ENCODE results near the gene GTF3C5.
A peak's percentile ranks its signal among the peaks of the same experiment; 100 is the strongest.
"Not testable (repeated sequence)": the region's sequence is repeated elsewhere in the genome, so short reads cannot be mapped to it uniquely, and the experiment has no call there.

Gene GTF3C5, protein sequence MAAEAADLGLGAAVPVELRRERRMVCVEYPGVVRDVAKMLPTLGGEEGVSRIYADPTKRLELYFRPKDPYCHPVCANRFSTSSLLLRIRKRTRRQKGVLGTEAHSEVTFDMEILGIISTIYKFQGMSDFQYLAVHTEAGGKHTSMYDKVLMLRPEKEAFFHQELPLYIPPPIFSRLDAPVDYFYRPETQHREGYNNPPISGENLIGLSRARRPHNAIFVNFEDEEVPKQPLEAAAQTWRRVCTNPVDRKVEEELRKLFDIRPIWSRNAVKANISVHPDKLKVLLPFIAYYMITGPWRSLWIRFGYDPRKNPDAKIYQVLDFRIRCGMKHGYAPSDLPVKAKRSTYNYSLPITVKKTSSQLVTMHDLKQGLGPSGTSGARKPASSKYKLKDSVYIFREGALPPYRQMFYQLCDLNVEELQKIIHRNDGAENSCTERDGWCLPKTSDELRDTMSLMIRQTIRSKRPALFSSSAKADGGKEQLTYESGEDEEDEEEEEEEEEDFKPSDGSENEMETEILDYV
- 78.7 to 99.5 (median 85.5) reads per million in 4 experiments for total RNA-seq

DNA sequence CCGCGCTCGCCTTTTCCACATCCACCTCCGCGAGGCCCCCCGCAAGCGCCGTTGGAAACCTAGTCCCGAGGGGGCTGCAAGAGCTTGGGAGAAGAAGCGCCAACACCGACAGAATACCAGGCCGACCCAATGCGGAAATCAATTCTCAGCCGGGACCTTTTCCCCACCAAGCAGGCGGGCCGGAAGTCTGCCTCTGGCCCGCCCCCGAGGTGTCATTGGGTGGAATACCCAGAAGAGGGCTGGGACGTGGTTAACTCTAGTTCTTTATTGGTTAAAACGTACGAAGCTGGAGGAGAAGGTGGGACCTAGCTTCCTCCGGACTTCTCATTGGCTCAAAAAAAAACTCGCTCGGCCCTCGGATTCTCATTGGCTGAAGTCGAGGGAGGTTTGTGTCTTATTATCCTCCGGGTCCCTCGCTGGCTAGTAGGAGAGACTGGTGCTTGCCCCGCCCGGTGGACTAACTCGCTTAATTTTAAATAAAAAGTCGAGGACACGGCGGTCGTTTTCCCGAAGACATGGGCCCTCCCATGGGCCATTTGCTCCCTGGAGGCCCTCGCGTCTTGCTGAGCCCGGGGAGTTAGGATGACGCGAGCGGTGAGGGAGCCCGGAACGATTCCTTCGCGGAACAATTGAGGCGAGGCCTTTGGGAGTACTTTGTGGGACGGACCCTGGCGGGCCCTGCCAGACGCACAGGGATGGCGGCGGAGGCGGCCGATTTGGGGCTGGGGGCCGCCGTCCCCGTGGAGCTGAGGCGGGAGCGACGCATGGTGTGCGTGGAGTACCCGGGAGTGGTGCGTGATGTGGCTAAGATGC, at the start of gene GTF3C5:
Gene GTF3C5, plus strand, starts transcription at position 681 of the 813 bp plus-strand sequence. Its CDS starts 15 bp downstream, at position 696.
- peak; percentile 85 for DNase-seq

DNA sequence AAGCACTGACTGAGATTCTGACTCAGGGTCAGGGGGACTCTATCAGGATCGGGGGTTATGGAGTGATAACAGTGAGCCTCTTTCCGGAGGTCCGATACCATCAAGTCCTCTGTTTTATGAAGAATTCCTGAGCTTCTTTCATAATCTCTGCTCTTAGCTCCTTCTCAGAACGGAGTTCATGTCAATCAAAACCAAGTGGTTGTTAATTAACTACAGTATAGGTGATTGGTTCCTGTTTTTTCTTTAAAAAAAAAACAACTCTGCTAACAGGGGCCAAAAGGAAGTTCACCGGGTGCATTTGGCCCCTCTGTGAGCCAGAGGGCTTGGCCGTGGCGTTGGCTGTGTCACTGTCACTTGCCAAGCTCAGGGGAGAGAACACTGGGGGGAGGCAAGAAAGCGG, 48.3 kb upstream of the GTF3C5 start:
- no peak for DNase-seq

DNA sequence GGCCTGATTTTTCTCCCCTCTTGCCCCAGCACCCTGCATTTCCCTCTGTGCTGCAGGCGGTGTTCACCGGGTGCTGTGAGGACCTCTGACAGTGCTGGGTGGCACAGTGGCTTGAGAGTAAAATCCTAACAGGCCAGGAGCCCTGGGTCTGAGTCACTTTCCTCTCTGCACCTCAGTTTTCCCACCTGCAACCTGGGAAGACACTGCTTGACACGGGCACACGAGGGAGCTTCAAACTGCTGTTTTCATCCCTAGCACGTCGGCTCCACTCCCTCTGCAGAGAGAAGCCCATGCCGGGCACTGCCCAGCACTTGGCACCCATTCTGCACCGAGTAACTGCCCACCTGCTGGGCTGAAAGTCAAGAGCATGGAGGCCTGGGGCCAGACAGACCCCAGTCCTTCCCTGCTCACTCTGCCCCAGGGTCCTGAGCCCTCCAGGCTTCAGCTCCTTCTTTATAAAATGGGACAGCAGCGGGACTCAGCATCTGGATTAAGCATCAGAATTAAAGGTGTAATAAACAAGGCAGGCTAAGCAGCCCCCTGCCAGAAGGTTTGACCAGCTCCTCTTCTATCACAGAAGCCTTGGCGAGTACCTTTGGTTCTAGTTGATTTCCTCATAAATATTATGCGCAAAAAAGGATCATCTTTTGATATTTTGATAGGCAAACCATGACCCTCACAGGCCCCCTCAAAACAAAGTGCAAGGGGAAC, 47.2 kb upstream of the GTF3C5 start:
- no peak for DNase-seq

DNA sequence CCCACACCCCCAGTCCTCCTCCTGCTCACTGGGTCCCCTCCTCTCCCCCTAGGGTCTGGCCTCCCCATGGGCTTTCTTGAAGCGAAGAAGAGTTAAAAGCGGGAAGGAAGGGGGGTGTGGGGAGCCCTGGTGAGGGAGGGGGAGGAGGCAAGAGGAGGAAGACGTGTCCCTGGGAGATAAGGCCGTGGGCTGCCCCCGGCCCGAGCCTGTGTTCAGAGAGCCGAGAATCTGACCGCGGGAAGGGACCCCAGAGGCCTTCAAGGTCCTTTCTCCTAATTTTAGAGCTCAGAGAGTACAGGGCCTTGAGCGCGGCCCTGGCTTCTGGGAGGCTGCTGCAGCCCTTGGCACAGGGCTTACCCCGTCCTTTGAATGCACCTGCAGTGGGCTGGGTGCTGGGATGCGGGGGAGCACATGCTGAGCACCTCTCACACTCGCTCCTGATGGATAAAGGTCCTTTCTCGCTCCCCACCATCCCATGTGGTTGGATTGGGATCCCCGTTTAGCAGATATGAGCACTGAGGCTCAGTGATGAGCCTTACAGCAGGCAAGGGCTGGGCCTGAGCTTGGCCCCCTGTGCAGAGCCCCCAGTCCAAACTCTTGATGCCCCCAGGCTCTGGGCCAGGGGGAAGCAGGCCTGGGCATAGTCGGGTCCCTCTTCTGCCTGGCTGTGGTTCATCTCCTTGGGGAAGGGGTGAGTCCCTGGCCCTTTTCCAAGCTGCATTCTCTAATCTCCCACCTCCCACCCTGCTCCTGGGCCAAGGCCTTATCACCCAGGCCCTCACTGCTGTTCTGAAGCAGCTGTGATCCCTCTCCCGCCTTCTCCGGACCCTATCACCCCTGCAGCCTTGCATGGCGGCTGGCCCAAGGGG, 46.4 kb upstream of the GTF3C5 start:
- no peak for DNase-seq

DNA sequence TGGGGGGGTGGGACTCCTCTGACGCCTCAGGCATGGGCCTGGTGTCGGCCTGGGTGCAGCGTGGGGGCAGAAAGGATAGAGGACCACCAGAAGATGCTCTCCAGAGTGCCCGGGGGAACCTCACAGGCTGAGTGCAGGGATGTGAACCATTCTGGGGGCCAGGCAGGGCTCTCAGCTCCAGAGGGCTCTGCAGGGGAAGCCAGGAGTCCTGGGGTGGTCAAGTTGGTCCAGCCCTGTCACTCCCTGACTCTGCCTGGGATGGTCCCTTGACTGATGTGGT, 45.8 kb upstream of the GTF3C5 start:
- no peak for DNase-seq

DNA sequence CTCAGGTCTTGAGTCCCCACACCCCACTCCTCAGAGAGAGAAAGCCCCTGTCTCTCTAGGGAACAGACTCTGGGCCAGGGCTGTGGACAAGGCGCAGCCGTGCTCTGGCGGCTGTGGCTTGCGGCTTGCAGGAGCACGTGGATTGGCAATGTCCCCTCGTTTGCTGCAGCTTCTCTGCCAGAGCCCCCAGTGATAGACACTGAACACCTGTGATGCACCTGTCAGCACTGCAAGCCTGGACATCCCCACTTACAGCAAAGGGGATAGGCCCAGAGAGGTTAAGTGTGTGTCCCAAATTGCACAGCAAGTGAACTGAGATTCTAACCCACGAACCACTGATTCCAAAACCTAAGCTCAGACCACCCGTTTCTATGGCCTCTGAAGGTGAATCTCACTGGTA, 45.3 kb upstream of the GTF3C5 start:
- DNase-seq = no peak

DNA sequence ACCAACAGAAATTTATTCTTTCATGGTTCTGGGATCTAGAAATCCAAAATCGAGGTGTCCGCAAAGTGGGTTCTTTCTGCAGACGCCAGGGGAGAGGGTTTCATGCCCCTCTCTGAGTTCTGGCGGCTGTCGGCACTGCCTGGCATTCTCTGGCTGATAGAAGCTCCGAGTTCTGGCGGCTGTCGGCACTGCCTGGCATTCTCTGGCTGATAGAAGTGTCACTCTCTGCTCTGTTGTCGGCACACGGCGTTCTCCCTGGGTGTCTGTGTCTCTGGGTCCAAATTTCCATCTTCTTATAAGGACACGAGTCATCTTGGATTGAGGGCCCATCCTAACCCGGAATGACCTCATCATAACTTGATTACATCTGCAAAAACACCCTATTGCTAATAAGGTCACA, 44.7 kb upstream of the GTF3C5 start:
- DNase-seq = no peak

DNA sequence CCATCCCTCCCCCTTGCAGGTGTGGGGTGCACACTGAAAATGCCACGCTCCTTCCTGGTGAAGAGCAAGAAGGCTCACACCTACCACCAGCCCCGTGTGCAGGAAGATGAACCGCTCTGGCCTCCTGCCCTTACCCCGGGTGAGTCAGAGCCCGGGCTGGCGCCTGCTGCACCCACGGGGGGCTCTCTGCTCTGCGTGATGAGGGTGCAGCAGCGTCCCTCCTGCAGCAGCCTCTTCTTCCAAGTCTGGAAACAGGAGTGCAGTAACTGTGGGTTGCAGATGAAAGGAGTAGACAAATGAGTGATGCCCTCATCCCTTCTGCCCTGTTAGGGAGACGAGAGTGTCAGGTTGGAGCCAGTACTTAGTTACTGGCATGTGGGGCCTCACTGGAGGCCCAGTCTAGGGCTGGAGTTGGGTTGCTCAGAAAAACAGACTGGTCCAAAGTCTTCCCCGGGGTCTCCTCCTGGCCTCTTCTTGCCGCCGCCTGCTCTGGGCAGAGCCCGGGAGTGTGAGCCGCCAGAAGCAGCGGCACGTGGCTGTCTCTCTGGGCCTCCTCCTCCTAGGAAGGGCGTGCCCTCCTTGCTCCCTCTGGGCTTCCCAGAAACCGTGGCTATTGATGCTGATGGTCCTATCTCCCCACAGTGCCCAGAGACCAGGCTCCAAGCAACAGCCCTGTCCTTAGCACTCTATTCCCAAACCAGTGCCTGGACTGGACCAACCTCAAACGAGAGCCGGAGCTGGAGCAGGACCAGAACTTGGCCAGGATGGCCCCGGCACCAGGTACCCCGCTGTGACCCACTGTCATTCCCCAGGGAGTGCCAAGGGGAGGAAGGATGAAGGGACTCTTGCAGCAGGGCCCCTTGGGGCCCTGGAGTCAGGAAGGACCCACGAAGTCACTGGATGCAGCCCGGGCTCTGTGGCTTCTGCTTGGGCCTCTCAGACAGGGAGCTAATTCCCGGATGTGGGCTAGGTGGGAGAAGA, 43.9 kb upstream of the GTF3C5 start:
- DNase-seq = no peak

DNA sequence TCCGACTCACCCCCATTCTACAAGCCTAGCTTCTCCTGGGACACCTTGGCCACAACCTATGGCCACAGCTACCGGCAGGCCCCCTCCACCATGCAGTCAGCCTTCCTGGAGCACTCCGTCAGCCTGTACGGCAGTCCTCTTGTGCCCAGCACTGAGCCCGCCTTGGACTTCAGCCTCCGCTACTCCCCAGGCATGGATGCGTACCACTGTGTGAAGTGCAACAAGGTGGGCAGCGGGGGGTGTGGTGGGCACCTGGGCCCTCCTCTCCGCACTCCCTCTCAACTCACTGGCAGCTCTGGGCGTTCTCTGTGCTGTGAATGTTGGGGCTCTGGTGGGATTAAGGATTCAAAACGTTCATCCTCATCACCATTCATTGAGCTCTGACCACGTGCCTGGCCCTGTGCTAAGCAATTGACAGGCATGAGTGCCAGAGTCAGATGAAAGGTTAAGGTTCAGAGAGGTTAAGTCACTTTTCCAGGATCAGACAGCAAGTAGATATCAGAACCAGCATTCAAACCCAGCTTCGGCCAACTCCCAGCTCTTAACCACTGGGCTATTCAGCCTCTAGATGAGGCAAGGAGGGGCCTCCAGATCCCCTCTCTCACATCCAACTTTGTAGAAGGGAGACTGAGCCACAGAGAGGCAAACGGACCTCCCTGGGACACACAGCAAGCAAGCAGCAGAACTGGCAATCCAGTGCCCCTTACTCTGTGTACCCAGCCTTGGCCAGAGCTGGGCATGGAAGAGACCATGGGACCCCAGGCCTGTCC, 42.4 kb upstream of the GTF3C5 start:
- DNase-seq = no peak

DNA sequence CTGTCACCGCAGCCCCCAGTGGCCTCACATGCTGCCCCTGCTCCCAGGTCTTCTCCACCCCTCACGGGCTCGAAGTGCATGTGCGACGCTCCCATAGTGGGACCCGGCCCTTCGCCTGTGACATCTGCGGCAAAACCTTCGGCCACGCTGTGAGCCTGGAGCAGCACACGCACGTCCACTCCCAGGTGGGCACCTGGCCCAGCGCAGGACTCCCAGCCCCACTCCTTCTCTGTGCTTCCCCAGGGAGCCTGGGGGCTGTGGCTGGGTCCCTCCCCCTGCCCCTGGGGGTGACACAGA, 41.8 kb upstream of the GTF3C5 start:
- no peak for DNase-seq

DNA sequence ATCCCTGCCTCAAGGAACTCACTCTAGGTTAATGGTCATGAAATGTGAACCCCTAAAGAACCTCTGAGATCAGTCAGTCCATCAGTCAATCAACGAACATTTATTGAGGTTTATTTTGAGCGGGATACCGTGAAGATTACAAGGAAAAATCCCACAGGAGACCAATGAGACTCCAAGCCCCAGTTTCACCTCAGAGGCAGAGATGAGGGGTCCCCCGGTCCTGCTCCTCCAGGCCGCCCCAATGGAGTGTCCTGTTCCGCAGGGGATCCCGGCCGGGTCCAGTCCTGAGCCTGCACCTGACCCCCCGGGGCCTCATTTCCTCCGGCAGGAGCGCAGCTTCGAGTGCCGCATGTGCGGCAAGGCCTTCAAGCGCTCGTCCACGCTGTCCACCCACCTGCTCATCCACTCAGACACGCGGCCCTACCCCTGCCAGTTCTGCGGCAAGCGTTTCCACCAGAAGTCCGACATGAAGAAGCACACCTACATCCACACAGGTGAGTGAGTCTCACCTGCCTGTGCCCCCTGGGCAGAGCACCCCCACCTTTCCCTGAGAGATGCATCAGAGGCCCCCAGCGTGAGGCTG, 41.3 kb upstream of the GTF3C5 start:
- DNase-seq = no peak

DNA sequence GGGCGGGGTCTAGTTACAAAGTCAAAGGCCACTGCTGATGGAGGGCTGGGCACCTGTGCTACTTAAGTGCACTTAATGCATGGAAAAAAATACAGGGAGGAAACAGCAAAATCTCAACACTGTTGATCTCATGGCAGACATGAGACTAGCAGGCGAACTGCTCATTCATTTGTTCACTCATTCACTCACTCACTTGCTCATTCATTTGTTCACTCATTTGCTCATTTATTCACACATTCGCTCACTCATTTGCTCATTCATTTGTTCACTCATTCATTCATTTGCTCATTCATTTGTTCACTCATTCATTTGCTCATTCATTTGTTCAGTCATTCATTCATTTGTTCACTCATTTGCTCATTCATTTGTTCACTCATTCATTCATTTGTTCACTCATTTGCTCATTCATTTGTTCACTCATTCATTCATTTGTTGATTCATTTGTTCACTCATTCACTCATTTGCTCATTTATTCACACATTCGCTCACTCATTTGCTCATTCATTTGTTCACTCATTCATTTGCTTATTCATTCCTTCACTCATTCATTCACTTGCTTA, 40.7 kb upstream of the GTF3C5 start:
- not testable (repeated sequence) for DNase-seq

DNA sequence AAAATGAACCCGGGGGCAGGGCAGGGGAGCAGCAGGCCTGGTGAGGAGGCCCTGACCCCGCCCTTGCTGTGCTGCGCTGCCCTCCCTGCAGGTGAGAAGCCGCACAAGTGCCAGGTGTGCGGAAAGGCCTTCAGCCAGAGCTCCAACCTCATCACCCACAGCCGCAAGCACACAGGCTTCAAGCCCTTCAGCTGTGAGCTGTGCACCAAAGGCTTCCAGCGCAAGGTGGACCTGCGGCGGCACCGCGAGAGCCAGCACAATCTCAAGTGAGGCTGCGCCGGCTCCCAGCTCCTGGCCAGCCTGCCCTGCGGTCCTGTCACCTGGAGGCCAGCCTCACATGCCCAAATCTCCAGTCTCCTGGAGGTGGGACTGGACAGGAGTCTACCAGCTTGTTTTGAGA, 40.0 kb upstream of the GTF3C5 start:
- no peak for DNase-seq

DNA sequence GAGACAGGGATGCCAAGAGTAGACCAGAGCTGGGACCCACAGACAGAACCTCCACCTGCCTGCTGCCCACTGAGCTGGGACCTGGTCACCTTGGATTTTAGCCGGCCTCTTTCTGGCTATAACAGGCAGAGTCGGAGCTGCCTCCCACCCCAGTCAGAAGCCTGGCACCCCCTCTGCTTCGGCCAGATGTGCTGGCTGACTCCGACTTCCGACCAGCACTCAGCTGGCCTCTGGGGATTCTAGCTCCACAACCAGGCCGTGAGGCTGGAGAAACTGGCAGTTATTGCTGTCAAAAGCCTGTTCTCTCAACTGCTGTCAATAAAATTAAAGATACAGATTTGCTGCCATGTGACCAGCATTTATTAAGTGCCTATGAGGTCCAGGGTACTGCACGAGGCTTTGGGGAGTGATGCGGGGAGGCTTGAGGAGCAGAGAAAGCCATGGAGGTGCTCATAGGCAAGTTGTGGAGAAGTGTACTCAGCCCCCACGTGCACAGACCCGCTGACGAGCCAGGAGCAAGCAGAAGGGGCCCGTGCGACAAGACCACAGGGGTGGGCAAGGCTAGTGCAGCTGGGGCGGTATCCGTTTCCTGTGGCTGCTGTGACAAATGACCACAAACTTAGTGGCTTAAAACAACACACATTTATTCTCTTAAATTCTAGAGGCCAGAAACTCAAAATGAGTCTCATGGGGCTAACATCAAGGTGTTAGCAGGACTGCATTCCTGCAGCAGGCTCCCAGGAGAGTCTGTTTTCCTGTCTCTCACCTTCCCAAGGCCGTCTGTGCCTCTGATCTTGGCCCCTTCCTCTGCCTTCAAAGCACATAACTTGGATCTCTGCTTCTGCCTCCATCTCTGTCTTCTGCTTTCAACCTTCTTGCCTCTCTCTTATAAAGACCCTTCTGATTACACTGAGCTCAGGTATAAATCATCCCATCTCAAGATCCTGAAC, 39.2 kb upstream of the GTF3C5 start:
- no peak for DNase-seq

DNA sequence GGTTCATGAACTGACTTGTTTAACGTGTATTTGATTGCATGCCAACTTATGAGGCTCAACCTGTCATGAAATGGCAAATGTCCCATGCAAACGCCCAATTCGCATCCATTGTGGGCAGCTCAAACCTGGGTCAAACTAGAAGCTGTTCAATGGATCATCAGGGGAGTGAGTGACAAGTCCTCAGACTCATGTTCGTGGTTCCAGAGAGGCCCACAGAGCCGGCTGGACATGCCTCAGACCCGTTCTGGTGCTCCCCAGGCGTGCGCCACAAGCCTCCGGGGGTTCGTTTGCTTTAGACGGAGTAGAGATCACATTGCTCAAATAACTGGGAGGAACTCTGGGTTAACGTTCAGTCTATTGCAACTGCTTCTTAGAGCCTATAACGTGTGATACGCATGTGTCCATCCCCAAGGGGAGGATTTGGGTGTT, 37.3 kb upstream of the GTF3C5 start:
- no peak for DNase-seq

DNA sequence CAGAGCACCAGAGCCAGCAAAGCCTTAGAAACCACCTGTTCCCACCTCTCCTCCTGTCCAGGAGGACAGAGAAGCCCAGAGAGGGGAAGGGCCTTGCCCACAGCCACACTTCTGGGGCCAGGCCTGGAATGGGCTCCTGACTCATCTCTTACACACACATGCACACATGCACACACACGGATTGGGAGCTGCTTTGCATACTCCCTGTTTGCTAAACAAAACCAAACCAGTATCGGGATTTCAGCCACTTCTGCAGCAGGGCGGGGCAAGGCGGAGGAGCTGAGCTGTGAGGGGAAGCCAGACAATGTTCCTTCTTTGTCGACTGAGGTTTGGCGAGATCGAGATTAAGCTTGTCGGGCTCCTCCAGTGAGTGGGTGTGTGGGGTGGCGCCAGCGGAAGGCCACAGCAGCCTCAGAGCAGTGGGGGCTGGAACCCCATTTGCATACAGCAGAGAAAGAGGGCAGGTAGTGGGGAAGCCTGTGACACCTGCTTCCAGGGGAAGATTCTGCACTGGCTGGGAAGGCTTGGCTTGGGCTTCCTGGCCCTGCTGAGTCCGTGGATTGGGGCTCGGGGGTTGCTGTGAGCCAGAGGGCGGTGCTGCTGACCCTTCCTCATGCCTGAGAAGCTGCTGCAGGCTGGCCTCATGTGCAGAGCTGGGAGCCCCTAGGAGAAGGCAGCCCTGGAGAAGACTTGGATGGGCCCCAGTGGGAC, 36.2 kb upstream of the GTF3C5 start:
- DNase-seq = no peak

DNA sequence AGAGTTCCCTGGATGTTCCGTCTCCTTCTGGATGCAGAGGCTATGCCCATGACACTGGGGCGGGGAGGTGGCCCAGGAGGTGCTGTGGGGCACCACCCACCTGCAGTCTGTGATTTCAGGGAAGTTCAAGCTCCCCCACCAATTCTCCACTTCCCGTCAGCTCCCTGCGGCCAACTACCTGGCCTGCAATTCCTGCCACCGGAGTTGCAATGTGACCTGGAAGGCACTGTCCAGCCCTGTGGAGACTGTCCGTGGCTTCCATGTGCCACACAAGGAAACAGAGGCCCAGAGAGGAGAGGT, 35.7 kb upstream of the GTF3C5 start:
- no peak for DNase-seq

DNA sequence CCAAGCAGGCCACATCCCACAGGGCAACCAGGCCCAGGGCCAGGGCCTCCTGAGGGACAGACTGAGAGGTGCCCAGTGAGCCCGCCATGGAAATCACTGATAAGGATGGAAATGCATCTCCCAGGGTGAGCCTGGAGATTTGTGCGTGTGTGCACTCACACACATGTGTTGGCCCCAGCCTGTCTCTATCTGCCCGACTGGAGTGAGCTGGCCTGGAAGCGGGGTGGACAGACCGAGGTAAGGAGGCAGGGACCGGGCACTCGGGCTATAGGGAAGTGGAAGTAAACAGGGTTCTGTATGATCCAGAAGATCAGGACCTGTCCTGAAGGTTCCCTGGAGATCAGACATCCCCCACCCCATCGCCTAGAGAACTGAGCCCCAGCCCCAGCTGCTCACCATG, 34.9 kb upstream of the GTF3C5 start:
- DNase-seq = no peak

Data from effector CD8-positive, alpha-beta T cell (primary cell).